Camera-type eye (tissue), 1 donor: Measurements from ENCODE around the gene IRAK1BP1. TPM values are rescaled to one million over a fixed set of nuclear protein-coding genes. Genes with fewer than 3 reads are reported as not detected.

Source experiments
- total RNA-seq: library from RNA; depleted of rRNA; stranded (reverse); fragments of >200 nt; gene quantifications from one replicate; pipeline ENCODE4 v1.2.3, GENCODE V29; 2014

Gene IRAK1BP1
- total RNA-seq, result 26.4 TPM

GRCh38 chr6:78867370-78868040 lies at the start of gene IRAK1BP1:
Gene IRAK1BP1, plus strand, starts transcription at chr6:78867551. Its CDS starts 26 bp downstream, at chr6:78867577.

Other genes with a start within 250 kb of the IRAK1BP1 start
- 135 TPM for gene PHIP, start 210.7 kb downstream of the IRAK1BP1 start, total RNA-seq